ENCODE data around the gene TSEN54.

GRCh38 chr17:75474736-75475135 lies 41.6 kb upstream of the TSEN54 start:
- TF ChIP-seq CTCF (IDR thresholded peaks at IDR 0.05; ENCODE audit: insufficient read depth, low read length, poor library complexity, severe bottlenecking): no peak
- no peak for TF ChIP-seq EZH2phosphoT487 (conservative IDR thresholded peaks at IDR 0.05; ENCODE audit: low read length)
